SJCRH30 (cell line): ENCODE measurements around the gene MAP3K20. TPM values are rescaled to one million over a fixed set of nuclear protein-coding genes. Genes with fewer than 3 reads are reported as not detected.
"Not testable (repeated sequence)": the region's sequence is repeated elsewhere in the genome, so short reads cannot be mapped to it uniquely, and the experiment has no call there.

Experiments used
- DNase-seq, 2 experiments: peaks; one replicate each; pipeline ENCODE4 v3.0.0-alpha.2; 2015 to 2020
- H3K27ac ChIP-seq: fragments of 250-450 bp; sonication (Bioruptor Pico); 2 replicates; pipeline ENCODE4 v1.5.1; 2020; ENCODE audit warnings: mild to moderate bottlenecking, moderate library complexity
- H3K27me3 ChIP-seq: fragments of 250-450 bp; sonication (Bioruptor Pico); 2 replicates; pipeline ENCODE4 v1.5.1; 2020; ENCODE audit warnings: mild to moderate bottlenecking, moderate library complexity
- H3K36me3 ChIP-seq: fragments of 250-450 bp; sonication (Bioruptor Pico); 2 replicates; pipeline ENCODE4 v1.5.1; 2020; ENCODE audit warnings: mild to moderate bottlenecking, moderate library complexity
- H3K4me1 ChIP-seq: fragments of 250-450 bp; sonication (Bioruptor Pico); 2 replicates; pipeline ENCODE4 v1.5.1; 2020; ENCODE audit warnings: mild to moderate bottlenecking, moderate library complexity
- H3K4me3 ChIP-seq: fragments of 250-450 bp; sonication (Bioruptor Pico); 2 replicates; pipeline ENCODE4 v1.5.1; 2020; ENCODE audit warnings: mild to moderate bottlenecking, moderate library complexity
- H3K9me3 ChIP-seq: fragments of 250-450 bp; sonication (Bioruptor Pico); replicated peaks from 2 replicates; pipeline ENCODE4 v1.5.1; 2020; ENCODE audit warnings: mild to moderate bottlenecking, moderate library complexity
- total RNA-seq: library from RNA; depleted of rRNA; stranded (reverse); fragments of >200 nt; shearing (Covaris generic); gene quantifications from 2 replicates; pipeline ENCODE4 v1.2.3, GENCODE V29; 2014

Gene MAP3K20
- total RNA-seq, 1 experiment from 2014 or later: 34.7 TPM

- Histone ChIP-seq H3K4me3 (no peak overlapping the region), H3K27ac (no peak overlapping the region), H3K27me3 (no peaks in the 10 kb centered on the region), H3K9me3 (0 out of 2 replicates have a peak, but pooled peaks cover 3% of the 10 kb centered on the region), H3K36me3 (no peaks in the 10 kb centered on the region), H3K4me1 (peaks cover 8% of the 10 kb centered on the region; the same call in 1 of the 2 replicates)
- DNase-seq: no peak
Measured at GRCh38 chr2:173161507-173161906, 85.9 kb downstream of the MAP3K20 start.

DNA sequence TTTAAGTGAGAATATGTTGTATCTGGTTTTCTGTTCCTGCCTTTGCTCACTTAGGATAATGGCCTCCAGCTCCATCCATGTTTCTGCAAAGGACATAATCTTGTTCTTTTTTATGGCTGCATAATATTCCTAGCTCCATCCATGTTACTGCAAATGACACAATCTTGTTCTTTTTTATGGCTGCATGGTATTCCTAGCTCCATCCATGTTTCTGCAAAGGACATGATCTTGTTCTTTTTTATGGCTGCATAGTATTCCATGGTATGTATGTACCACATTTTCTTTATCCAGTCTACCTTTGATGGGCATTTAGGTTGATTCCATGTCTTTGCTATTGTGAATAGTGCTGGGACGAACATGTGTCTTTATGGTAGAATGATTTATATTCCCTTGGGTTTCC lies 87.7 kb downstream of the MAP3K20 start:
- not testable (repeated sequence) for H3K4me3 ChIP-seq, DNase-seq, H3K9me3 ChIP-seq, H3K27ac ChIP-seq, H3K27me3 ChIP-seq, H3K4me1 ChIP-seq, H3K36me3 ChIP-seq

DNA sequence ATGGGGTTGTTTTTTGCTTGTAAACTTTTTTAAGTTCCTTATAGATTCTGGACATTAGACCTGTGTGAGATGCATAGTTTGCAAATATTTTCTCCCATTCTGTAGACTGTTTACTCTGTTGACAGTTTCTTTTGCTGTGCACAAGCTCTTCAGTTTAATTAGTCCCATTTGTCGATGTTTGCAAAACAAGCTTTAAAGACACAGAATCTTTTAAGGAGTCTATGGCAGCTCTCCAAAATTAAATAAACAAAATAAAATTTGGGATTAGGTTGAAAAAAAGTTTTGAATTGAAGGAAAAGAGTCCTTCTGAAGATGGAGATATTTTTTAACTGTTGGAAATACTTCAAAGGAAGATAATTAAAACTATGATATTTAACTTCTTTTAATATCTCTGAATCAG lies 88.8 kb downstream of the MAP3K20 start:
- Histone ChIP-seq H3K27ac (no peak overlapping the region), H3K4me3 (no peak overlapping the region), H3K4me1 (peaks cover 8% of the 10 kb centered on the region; the same call in 1 of the 2 replicates), H3K9me3 (0 out of 2 replicates have a peak, but pooled peaks cover 3% of the 10 kb centered on the region), H3K27me3 (no peaks in the 10 kb centered on the region), H3K36me3 (no peaks in the 10 kb centered on the region)
- DNase-seq: no peak

DNA sequence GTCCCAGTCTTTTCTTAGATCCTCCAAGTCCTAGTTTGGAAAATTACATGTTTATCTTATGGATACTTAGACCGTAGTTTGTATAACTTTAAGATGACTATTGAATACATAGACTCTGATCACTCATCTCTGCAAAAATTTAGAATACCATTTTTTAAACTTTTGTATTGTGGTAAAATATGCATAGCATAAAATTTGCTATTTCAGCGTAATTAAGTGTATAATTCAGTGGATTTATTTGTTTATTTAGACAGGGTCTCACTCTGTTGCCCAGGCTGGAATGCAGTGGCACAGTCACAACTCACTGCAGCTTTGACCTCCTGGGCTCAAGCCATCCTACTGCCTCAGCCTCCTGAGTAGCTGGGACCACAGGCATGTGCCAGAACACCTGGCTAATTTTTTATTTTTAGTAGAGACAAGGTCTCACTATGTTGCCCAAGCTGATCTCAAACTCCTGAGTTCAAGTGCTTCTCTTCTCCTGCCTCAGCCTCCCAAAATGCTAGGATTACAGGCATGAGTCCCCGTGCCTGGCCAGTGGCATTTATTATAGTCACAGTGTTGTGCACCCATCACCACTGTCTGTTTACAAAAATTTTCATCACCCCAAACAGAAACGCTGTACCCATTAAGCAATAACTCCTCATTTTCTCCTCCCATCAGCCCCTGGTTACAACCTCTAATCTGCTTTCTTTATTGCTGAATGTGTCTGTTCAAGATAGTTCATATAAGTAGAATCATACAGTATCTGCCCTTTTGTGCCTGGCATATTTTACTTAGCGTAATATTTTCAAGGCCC lies 90.0 kb downstream of the MAP3K20 start:
- Histone ChIP-seq H3K27ac (no peak overlapping the region), H3K27me3 (no peaks in the 10 kb centered on the region), H3K9me3 (0 out of 2 replicates have a peak, but pooled peaks cover 3% of the 10 kb centered on the region), H3K4me1 (peaks cover 8% of the 10 kb centered on the region; the same call in 1 of the 2 replicates), H3K36me3 (no peaks in the 10 kb centered on the region), H3K4me3 (no peak overlapping the region)
- no peak for DNase-seq

DNA sequence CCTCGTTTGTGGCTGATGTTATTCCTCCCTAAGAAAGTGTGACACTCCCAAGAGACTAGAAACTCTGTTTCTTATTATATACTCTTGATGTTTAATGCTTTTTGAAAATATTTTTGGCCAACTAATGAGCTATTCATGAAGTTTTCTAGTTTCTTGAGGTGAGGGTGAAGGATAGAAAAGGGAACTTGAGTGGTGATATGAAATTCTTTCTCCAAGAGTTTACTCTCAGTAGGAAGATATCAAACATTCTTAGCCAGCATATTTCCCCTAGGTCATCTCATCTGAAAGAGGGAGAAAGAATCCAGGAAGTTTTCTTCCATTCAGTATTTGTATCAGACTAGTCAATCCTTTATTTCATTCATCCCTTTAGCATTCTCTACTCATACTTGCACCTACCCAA lies 95.7 kb downstream of the MAP3K20 start:
- H3K27ac ChIP-seq: no peak overlapping the region
- no peaks in the 10 kb centered on the region for H3K4me1 ChIP-seq
- H3K9me3 ChIP-seq: no peaks in the 10 kb centered on the region
- H3K36me3 ChIP-seq: no peaks in the 10 kb centered on the region
- DNase-seq: no peak
- H3K27me3 ChIP-seq: no peaks in the 10 kb centered on the region
- H3K4me3 ChIP-seq: no peak overlapping the region

- no peak overlapping the region for H3K4me3 ChIP-seq
- no peak for DNase-seq
- H3K27ac ChIP-seq: no peak overlapping the region
- H3K36me3 ChIP-seq: no peaks in the 10 kb centered on the region
- no peaks in the 10 kb centered on the region for H3K27me3 ChIP-seq
- H3K4me1 ChIP-seq: no peaks in the 10 kb centered on the region
- no peaks in the 10 kb centered on the region for H3K9me3 ChIP-seq
Measured at GRCh38 chr2:173171924-173172643, 96.4 kb downstream of the MAP3K20 start.

GRCh38 chr2:173174339-173174738 lies 98.7 kb downstream of the MAP3K20 start:
- H3K27ac ChIP-seq, DNase-seq, H3K36me3 ChIP-seq, H3K27me3 ChIP-seq, H3K9me3 ChIP-seq, H3K4me1 ChIP-seq, H3K4me3 ChIP-seq: not testable (repeated sequence)

DNA sequence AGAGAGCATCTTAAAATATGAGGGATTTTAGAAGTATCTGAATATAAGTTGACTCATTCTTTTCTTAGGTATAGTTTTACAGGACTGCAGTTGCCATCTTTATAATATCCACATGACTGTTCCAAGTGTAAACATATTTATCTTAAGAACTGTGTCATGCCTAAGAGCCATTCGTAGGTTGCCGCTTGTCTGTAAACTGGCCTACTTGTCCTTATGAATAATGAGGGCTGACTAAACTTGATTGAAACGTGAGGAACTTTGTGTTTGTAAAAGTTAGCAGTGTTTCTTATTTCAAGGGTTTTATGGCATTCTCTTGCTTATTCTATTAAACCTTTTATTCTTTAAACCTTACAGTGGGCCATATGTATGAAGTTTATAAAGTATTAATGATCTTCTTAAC lies 99.6 kb downstream of the MAP3K20 start:
- Histone ChIP-seq H3K36me3 (no peaks in the 10 kb centered on the region), H3K4me3 (no peak overlapping the region), H3K9me3 (no peaks in the 10 kb centered on the region), H3K4me1 (no peaks in the 10 kb centered on the region), H3K27ac (no peak overlapping the region), H3K27me3 (no peaks in the 10 kb centered on the region)
- DNase-seq: no peak

- H3K4me3 ChIP-seq: no peak overlapping the region
- no peaks in the 10 kb centered on the region for H3K27me3 ChIP-seq
- H3K4me1 ChIP-seq: no peaks in the 10 kb centered on the region; the same call in 1 of the 2 replicates
- no peak for DNase-seq
- no peaks in the 10 kb centered on the region for H3K9me3 ChIP-seq
- no peak overlapping the region for H3K27ac ChIP-seq
- H3K36me3 ChIP-seq: no peaks in the 10 kb centered on the region
Measured at GRCh38 chr2:173181982-173182381, 106.3 kb downstream of the MAP3K20 start.

GRCh38 chr2:173184031-173185004 lies 108.7 kb downstream of the MAP3K20 start:
- peak; percentile 63 to 70 for DNase-seq
- no peaks in the 10 kb centered on the region for H3K36me3 ChIP-seq
- H3K4me1 ChIP-seq: peaks cover 6% of the 10 kb centered on the region; the same call in 1 of the 2 replicates
- no peak overlapping the region for H3K27ac ChIP-seq
- H3K27me3 ChIP-seq: no peaks in the 10 kb centered on the region
- no peaks in the 10 kb centered on the region for H3K9me3 ChIP-seq
- no peak overlapping the region for H3K4me3 ChIP-seq

DNA sequence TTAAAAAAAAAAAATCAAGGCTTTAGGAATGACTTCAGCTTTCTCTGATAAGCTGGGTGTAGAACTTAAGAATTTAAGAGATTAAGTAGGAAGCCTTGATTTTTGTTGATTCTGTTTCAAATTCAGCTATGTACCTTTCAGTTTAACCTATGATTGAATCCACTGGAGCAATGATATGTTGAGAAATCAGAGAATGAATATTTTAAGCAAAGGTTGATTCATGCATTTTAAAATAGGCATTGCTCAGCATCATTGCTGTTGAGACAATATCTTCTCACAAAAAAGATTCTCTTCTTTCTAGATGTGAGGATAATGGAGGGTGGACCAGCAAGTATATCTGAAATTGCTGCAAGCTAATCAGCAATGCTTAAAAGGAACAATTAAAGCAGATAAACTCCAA lies 109.8 kb downstream of the MAP3K20 start:
- H3K27ac ChIP-seq: no peak overlapping the region
- H3K4me3 ChIP-seq: no peak overlapping the region
- no peaks in the 10 kb centered on the region for H3K9me3 ChIP-seq
- no peak for DNase-seq
- H3K36me3 ChIP-seq: no peaks in the 10 kb centered on the region
- peaks cover 6% of the 10 kb centered on the region; the same call in 1 of the 2 replicates for H3K4me1 ChIP-seq
- no peaks in the 10 kb centered on the region for H3K27me3 ChIP-seq

DNA sequence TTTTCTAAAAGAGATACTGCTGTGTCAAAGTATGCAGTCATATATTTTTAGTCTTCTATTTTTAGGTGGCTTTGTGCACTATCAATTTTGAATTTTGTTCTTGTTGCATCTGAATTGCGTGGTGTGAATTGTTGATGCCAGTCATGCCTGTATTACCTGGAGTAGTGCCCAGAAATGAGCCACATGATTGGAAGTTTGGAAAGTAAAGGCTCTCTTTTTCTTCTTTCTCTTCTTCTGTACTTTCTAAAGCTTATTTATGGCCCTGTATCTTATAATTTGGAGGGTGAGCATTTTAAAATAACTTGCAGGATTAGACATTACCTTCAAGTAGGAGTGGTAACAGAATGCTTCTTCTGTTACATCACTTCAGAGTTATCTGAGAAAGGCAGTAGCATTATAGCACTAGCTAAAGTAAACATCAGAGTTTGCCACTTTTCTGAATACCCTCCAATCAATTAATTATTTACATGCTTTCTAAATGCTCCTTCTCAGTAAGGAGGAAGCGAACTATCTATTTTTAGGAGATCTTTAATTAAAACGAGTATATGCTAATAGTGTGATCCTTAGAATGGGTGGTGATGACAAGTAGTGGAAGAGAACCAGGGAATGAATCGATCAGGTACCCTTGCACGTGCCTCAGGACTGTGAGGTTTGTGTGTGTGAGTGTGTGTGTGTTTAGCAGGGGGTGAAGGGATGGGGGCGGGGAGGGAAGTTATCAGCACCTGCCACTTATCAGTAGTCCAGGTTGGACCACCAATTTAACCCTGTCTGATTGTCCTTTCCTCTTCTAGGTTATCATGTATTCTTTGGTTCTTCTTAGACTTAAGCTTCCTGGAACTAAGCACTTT lies 112.5 kb downstream of the MAP3K20 start:
- no peaks in the 10 kb centered on the region for H3K36me3 ChIP-seq
- peaks cover 6% of the 10 kb centered on the region; the same call in 1 of the 2 replicates for H3K4me1 ChIP-seq
- no peak overlapping the region for H3K27ac ChIP-seq
- H3K9me3 ChIP-seq: no peaks in the 10 kb centered on the region
- no peak for DNase-seq
- H3K4me3 ChIP-seq: no peak overlapping the region
- no peaks in the 10 kb centered on the region for H3K27me3 ChIP-seq

GRCh38 chr2:173191601-173192000 lies 116.0 kb downstream of the MAP3K20 start:
- Histone ChIP-seq H3K27ac (no peak overlapping the region), H3K27me3 (no peaks in the 10 kb centered on the region), H3K9me3 (no peaks in the 10 kb centered on the region), H3K36me3 (no peaks in the 10 kb centered on the region), H3K4me3 (no peak overlapping the region), H3K4me1 (0 out of 2 replicates have a peak, but pooled peaks cover 6% of the 10 kb centered on the region)
- DNase-seq: no peak

- no peak for DNase-seq
- no peaks in the 10 kb centered on the region for H3K9me3 ChIP-seq
- H3K36me3 ChIP-seq: no peaks in the 10 kb centered on the region
- H3K4me3 ChIP-seq: no peak overlapping the region
- no peak overlapping the region for H3K27ac ChIP-seq
- H3K27me3 ChIP-seq: no peaks in the 10 kb centered on the region
- 0 out of 2 replicates have a peak, but pooled peaks cover 6% of the 10 kb centered on the region for H3K4me1 ChIP-seq
Measured at GRCh38 chr2:173192071-173192470, 116.4 kb downstream of the MAP3K20 start.
